ENCODE measurements around the gene ITGB6. TPM values are rescaled to one million over a fixed set of nuclear protein-coding genes. Genes with fewer than 3 reads are reported as not detected.

ITGB6 gene
- total and polyA plus RNA-seq, 8 donors, result 2.3 to 49.6 (median 8.3) TPM

DNA sequence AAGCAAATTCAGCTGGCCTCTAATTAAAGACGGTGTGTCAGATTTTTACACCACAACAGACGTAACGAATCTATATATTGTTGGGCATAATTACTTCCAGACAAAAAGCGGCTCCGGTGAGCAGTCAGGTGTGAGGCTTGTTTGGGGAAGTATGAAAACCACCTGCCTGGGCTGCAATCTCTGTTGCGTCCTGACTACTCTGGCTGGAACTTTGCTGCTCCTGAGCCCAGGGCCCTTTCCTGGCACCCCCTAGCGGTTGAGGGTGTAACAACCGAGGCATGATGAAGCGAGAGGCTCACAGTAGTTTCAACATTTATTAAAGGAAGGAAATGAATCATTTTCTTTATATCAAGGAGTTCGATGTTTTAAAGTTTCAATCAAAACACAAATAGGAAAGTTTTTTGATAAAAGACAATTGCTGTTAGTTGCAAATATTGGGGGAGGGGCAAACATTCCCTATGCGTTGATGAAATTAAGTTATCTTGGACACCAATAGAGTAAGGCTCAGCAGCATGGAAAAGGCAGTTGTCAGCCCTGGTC, 10.6 kb upstream of the ITGB6 start:
- H3K4me1 ChIP-seq, result peaks cover 15 to 47% (median 19%) of the 10 kb centered on the region in 4 donors
- intact Hi-C loops (cut with DNase I; ENCODE audit: low total_unique reads), result no loop called here
- TF ChIP-seq EP300 (IDR thresholded peaks at IDR 0.05), result no peak
- peak in 1 of 3 donors; percentile 27 for TF ChIP-seq POLR2AphosphoS5 (IDR thresholded peaks at IDR 0.05)
- no peak for TF ChIP-seq POLR2A (IDR thresholded peaks at IDR 0.05)
- TF ChIP-seq, protein P1, sequence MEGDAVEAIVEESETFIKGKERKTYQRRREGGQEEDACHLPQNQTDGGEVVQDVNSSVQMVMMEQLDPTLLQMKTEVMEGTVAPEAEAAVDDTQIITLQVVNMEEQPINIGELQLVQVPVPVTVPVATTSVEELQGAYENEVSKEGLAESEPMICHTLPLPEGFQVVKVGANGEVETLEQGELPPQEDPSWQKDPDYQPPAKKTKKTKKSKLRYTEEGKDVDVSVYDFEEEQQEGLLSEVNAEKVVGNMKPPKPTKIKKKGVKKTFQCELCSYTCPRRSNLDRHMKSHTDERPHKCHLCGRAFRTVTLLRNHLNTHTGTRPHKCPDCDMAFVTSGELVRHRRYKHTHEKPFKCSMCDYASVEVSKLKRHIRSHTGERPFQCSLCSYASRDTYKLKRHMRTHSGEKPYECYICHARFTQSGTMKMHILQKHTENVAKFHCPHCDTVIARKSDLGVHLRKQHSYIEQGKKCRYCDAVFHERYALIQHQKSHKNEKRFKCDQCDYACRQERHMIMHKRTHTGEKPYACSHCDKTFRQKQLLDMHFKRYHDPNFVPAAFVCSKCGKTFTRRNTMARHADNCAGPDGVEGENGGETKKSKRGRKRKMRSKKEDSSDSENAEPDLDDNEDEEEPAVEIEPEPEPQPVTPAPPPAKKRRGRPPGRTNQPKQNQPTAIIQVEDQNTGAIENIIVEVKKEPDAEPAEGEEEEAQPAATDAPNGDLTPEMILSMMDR (IDR thresholded peaks at IDR 0.05), result peak in 5 of 7 experiments; percentile 55 to 73 (median 68)
- H3K27me3 ChIP-seq, result no peaks in the 10 kb centered on the region
- WGBS, 5 donors, result 50 to 59% (median 54%) methylated on average over 11 of the region's 11 CpGs
- no peak overlapping the region for H3K4me3 ChIP-seq
- H3K36me3 ChIP-seq, result no peaks in the 10 kb centered on the region
- H3K27ac ChIP-seq, result peak overlapping the region in 2 of 5 donors; percentile 80 to 84
- H3K9me3 ChIP-seq, result no peaks in the 10 kb centered on the region
- peak; percentile 79 to 88 for DNase-seq

DNA sequence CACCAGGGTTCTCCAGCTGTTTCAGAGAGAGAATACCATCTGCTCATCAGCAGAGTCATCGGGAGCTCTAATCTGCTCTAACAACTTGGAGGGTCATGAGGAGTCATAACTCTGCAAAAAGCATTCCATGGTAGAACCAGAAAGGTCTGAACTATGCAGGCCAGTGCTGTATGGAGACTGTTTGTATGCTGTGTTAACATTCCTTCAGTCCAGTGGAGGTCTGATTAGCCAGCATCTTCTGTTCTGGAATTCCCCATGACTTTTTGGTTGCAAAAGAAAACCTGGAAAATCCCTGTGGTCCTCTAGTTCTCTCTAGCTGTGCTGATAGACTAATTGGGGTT, 9.4 kb upstream of the ITGB6 start:
- H3K27ac ChIP-seq, result peak overlapping the region in 4 of 5 donors; percentile 63 to 84 (median 75)
- intact Hi-C loops (cut with DNase I; ENCODE audit: low total_unique reads), result no loop called here
- DNase-seq, result peak in 1 of 2 donors; percentile 30
- WGBS, 5 donors, result 8 to 54% (median 34%) methylated on average over 1 of the region's 1 CpG
- TF ChIP-seq, protein P1 (IDR thresholded peaks at IDR 0.05), result no peak
- TF ChIP-seq POLR2AphosphoS5 (IDR thresholded peaks at IDR 0.05) (peak in 1 of 3 donors; percentile 27), POLR2A (IDR thresholded peaks at IDR 0.05) (no peak), EP300 (IDR thresholded peaks at IDR 0.05) (no peak)
- H3K4me3 ChIP-seq, result no peak overlapping the region
- H3K36me3 ChIP-seq, result no peaks in the 10 kb centered on the region
- H3K4me1 ChIP-seq, result peaks cover 15 to 51% (median 21%) of the 10 kb centered on the region in 4 donors
- no peaks in the 10 kb centered on the region for H3K9me3 ChIP-seq
- H3K27me3 ChIP-seq, result no peaks in the 10 kb centered on the region

DNA sequence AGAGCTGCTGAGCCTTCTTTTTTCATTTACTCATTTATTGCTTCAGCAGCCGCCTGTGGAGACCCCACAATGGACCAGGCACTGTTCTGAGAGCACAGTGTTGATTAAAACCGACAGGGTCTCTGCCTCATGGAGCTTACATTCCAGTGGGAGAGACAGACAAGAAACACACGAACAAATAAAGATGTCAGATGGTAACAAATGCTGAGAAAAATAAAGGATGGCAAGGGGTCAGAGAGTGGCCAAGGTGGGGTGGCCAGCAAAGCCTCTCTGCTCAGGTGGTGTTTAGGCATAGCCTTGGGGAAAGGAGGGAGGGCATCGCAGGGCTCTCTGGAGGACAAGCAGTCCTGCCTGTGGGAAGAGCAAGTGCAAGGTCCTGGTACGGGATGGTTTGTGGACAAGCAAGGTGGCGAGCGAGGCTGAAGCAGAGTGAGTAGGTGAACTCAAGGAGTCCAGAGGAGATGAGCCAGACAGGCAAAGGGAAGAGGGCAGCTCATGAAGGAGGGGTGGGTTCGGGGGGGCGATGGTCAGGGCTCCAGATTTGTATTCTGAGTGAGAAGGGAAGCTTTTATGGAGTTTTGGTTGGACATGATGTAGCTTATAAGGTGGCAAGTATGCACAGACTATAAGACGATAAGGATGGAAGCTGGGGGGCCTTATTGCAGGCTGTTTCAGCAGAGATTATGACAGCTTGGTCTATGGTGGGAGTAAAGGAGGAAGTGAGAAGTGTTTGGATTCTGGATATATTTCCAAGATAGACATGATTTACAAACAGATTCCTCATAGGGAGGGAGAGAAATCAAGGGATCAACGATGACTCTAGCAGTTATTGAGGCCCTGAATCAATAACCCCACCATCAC, 8.8 kb upstream of the ITGB6 start:
- peak overlapping the region; percentile 44 to 84 (median 70) for H3K27ac ChIP-seq
- H3K9me3 ChIP-seq, result no peaks in the 10 kb centered on the region
- peak in 1 of 2 donors; percentile 7 for DNase-seq
- no peak overlapping the region for H3K4me3 ChIP-seq
- H3K36me3 ChIP-seq, result no peaks in the 10 kb centered on the region
- H3K4me1 ChIP-seq, result peaks cover 15 to 47% (median 21%) of the 10 kb centered on the region in 4 donors
- no peak for TF ChIP-seq POLR2A (IDR thresholded peaks at IDR 0.05)
- TF ChIP-seq POLR2AphosphoS5 (IDR thresholded peaks at IDR 0.05), result no peak
- TF ChIP-seq, protein P1 (IDR thresholded peaks at IDR 0.05), result no peak
- no peak for TF ChIP-seq EP300 (IDR thresholded peaks at IDR 0.05)
- H3K27me3 ChIP-seq, result no peaks in the 10 kb centered on the region
- intact Hi-C loops (cut with DNase I; ENCODE audit: low total_unique reads), result no loop called here
- 73 to 82% (median 79%) methylated on average over 11 of the region's 11 CpGs for WGBS, 5 donors

DNA sequence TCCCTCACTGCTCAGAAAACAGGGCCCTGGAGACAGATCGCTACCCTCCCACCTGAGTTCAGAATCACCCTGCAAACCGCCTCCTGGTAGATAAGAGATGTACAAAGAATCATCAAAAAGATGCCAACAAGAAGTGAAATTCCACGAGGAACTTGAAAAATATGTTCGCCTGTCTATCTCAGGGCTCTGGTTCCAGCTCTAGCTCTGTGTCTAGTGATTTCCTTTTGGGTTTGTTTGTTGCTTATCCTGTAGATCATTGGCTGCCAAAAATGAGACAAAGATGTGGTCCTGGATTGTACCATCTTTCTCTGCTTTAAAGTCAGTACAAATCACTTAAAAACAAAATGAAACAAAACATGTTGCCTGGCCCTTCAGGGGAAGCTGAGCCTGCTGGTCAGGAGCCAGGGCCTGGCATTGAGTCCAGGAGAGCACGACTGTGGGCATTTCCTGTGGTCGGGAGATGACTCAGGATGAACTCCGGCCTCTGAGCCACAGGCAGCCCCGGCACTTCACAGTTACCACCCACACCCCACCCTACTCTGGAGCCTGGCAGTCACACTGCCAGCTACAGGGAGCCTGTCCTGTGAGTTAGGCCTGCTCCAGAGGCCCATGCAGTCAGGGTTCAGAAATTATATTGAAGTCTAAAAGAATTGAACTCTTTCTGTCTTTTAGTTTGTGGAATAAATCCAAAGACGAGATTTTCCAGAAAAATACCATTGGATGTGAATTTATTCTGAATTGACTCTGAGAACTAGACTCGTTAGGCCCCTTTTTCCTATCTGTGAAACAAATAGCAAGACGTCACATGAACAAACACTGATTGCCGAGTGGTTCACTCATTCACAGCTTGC, 8.0 kb upstream of the ITGB6 start:
- no peak overlapping the region for H3K4me3 ChIP-seq
- H3K27ac ChIP-seq, result peak overlapping the region; percentile 44 to 84 (median 70)
- intact Hi-C loops (cut with DNase I; ENCODE audit: low total_unique reads), result no loop called here
- no peaks in the 10 kb centered on the region for H3K9me3 ChIP-seq
- TF ChIP-seq POLR2AphosphoS5 (IDR thresholded peaks at IDR 0.05) (peak in 1 of 3 donors; percentile 72), POLR2A (IDR thresholded peaks at IDR 0.05) (no peak)
- H3K36me3 ChIP-seq, result no peaks in the 10 kb centered on the region
- peak; percentile 82 to 86 for DNase-seq
- H3K27me3 ChIP-seq, result no peaks in the 10 kb centered on the region
- peaks cover 15 to 47% (median 21%) of the 10 kb centered on the region in 4 donors for H3K4me1 ChIP-seq
- WGBS, 5 donors, result 35 to 46% (median 40%) methylated on average over 12 of the region's 12 CpGs

Data from stomach (tissue), 9 donors.